ENCODE data around the gene PRKG1. TPM values are rescaled to one million over a fixed set of nuclear protein-coding genes. Genes with fewer than 3 reads are reported as not detected.

Gene PRKG1
- polyA plus RNA-seq, 1 donor = 12.0 TPM

DNA sequence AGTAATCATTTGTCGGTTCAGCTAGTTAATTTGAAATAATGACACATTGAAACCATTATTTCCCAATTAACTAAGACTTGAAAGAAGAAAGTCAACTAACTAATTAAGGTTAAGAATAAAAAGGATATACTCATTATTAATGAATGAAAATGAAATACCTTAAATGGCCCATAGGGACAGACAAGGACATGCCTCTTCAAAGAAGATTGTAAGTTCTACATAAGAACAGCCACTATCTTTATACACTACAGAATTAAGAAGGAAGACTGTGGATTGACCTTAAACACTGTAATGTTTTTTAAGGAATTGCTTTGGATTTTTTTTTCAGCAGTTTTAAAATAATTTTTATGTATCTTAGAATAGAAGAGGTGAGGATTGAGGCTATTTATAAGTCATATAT lies 564.5 kb downstream of the PRKG1 start:
- no peaks in the 10 kb centered on the region for H3K36me3 ChIP-seq (ENCODE audit: control insufficient read depth, insufficient read depth, low read length)
- H3K4me3 ChIP-seq (ENCODE audit: low read length) = no peak overlapping the region
- H3K9me3 ChIP-seq (ENCODE audit: control insufficient read depth, low read depth, low read length) = no peaks in the 10 kb centered on the region
- WGBS (ENCODE audit: insufficient coverage, low lambda C conversion rate) = no CpG with 5 or more reads among the region's 1 CpG
- no peaks in the 10 kb centered on the region for H3K27me3 ChIP-seq (ENCODE audit: control insufficient read depth, insufficient read depth, low read length)
- no peaks in the 10 kb centered on the region for H3K4me1 ChIP-seq (ENCODE audit: control insufficient read depth, insufficient read depth, low read length)
- H3K27ac ChIP-seq (ENCODE audit: low read length) = no peak overlapping the region
- DNase-seq = no peak

DNA sequence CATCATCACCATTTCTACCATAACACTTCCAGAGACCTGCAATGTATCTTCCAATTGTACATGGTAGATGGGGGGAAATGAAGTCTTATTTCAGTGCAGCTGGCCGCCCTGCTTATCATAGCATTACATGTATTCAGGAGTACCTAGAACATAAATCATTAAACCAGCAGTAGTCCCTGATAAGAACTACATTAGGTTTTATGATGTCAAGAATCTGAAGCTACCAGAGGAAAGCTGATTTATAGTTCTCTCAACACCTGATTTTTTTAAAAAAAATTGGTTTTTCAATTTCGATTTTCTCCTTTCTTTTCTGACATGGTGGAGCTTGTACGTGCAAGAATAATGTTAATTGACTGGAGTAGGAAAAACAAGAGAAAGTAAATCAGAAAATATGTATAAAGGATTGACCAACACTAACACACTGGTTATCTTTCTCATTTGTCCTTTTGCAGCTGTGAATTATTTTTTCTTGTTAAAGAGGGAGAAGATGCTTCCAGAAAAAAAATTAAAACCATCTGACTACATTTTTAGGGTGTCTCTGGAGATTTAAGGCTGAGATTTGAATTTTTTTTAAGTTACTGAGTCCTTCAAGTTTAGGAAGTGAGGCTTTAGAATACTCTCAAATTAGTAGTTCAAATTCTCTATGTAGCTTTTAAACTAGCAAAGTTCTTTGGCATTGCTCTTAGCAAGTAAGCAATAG lies 566.0 kb downstream of the PRKG1 start:
- no peaks in the 10 kb centered on the region for H3K9me3 ChIP-seq (ENCODE audit: control insufficient read depth, low read depth, low read length)
- DNase-seq = peak in 1 of 2 donors; percentile 7
- H3K36me3 ChIP-seq (ENCODE audit: control insufficient read depth, insufficient read depth, low read length) = no peaks in the 10 kb centered on the region
- no peak overlapping the region for H3K27ac ChIP-seq (ENCODE audit: low read length)
- no peaks in the 10 kb centered on the region for H3K4me1 ChIP-seq (ENCODE audit: control insufficient read depth, insufficient read depth, low read length)
- no peaks in the 10 kb centered on the region for H3K27me3 ChIP-seq (ENCODE audit: control insufficient read depth, insufficient read depth, low read length)
- 84% methylated on average over 2 of the region's 3 CpGs for WGBS (ENCODE audit: insufficient coverage, low lambda C conversion rate)
- no peak overlapping the region for H3K4me3 ChIP-seq (ENCODE audit: low read length)

DNA sequence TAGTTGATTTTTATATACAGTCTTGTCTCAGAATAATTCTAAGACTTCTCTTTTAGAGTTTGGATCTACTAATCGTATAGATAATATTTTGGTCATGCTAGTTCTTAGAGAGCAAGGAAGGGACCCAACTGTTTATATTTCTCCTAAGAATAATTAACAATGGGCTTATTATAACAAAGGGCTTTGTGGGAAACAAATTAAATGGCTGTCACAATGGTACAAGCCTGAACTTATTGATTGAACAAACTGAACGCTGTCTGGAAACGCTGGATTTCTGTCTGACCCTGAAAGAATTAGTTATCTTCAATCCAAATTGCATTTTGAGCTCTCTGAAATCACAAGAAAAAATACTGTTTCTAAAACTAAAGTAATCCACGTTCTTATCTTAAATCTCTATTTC lies 568.3 kb downstream of the PRKG1 start:
- no peaks in the 10 kb centered on the region for H3K27me3 ChIP-seq (ENCODE audit: control insufficient read depth, insufficient read depth, low read length)
- no peaks in the 10 kb centered on the region for H3K9me3 ChIP-seq (ENCODE audit: control insufficient read depth, low read depth, low read length)
- DNase-seq = no peak
- no peak overlapping the region for H3K27ac ChIP-seq (ENCODE audit: low read length)
- no peaks in the 10 kb centered on the region for H3K36me3 ChIP-seq (ENCODE audit: control insufficient read depth, insufficient read depth, low read length)
- no peaks in the 10 kb centered on the region for H3K4me1 ChIP-seq (ENCODE audit: control insufficient read depth, insufficient read depth, low read length)
- H3K4me3 ChIP-seq (ENCODE audit: low read length) = no peak overlapping the region
- 52% methylated on average over 4 of the region's 4 CpGs for WGBS (ENCODE audit: insufficient coverage, low lambda C conversion rate)

DNA sequence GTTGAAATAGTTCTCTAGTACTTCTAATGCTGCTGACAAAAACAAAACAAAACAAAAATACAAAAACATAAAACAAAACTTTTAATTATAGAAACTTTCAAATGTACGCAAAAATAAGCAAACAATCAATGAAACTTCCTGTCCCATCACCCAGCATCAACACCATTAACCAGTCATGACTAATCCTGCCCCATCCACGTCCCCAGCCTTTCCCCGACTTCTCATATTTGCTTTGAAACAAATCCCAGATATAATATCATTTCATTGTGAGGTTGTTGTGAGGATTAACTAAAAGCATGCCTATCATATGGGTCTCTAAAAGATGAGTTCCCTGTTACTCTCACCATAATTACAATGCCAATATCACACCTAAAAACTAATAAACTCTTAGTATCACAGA lies 569.4 kb downstream of the PRKG1 start:
- no peak overlapping the region for H3K4me3 ChIP-seq (ENCODE audit: low read length)
- H3K36me3 ChIP-seq (ENCODE audit: control insufficient read depth, insufficient read depth, low read length) = no peaks in the 10 kb centered on the region
- no peak overlapping the region for H3K27ac ChIP-seq (ENCODE audit: low read length)
- no peaks in the 10 kb centered on the region for H3K4me1 ChIP-seq (ENCODE audit: control insufficient read depth, insufficient read depth, low read length)
- 100% methylated on average over 1 of the region's 3 CpGs for WGBS (ENCODE audit: insufficient coverage, low lambda C conversion rate)
- no peaks in the 10 kb centered on the region for H3K27me3 ChIP-seq (ENCODE audit: control insufficient read depth, insufficient read depth, low read length)
- no peak for DNase-seq
- no peaks in the 10 kb centered on the region for H3K9me3 ChIP-seq (ENCODE audit: control insufficient read depth, low read depth, low read length)

DNA sequence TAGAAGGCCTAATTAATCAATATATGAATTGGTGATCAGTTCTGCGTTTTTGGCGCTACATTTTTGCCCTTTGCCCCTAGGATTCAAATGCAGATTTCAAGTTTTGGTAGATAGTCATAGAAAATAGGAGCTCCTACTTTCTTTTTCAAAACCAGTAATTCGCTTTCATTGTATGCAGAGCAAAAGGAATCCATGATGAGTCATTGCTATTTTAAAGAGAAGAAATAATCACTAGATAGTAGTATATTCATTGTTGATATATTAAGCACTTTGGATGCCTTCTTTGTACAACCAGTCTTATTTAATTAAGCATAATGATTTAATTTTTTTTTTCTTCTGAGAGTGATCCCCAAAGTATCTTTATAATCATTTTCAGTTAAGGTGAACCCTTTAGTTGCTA lies 574.8 kb downstream of the PRKG1 start:
- Histone ChIP-seq H3K36me3 (ENCODE audit: control insufficient read depth, insufficient read depth, low read length) (no peaks in the 10 kb centered on the region), H3K27me3 (ENCODE audit: control insufficient read depth, insufficient read depth, low read length) (no peaks in the 10 kb centered on the region), H3K4me3 (ENCODE audit: low read length) (no peak overlapping the region), H3K4me1 (ENCODE audit: control insufficient read depth, insufficient read depth, low read length) (no peaks in the 10 kb centered on the region), H3K9me3 (ENCODE audit: control insufficient read depth, low read depth, low read length) (no peaks in the 10 kb centered on the region), H3K27ac (ENCODE audit: low read length) (no peak overlapping the region)
- DNase-seq = no peak
- 90% methylated on average over 3 of the region's 3 CpGs for WGBS (ENCODE audit: insufficient coverage, low lambda C conversion rate)

DNA sequence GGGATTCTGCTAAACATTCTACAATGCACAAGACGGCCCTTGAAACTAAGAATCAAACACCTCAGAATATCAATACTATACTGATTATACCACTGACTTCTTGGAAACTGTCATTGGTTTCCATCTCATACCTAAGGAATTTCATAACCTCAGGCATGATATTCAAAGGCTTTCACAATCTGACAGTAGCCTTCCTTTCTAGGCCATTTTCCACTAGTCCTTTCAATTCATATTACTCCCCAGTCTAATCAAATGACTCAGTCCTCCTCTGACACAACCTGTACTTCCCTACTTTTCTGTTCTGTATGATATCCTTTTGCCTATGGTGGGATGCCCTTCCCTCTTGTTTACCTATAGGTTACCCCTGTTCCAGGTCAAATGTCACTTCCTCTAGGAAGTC lies 576.8 kb downstream of the PRKG1 start:
- Histone ChIP-seq H3K9me3 (ENCODE audit: control insufficient read depth, low read depth, low read length) (no peaks in the 10 kb centered on the region), H3K4me3 (ENCODE audit: low read length) (no peak overlapping the region), H3K27ac (ENCODE audit: low read length) (no peak overlapping the region), H3K4me1 (ENCODE audit: control insufficient read depth, insufficient read depth, low read length) (no peaks in the 10 kb centered on the region), H3K27me3 (ENCODE audit: control insufficient read depth, insufficient read depth, low read length) (no peaks in the 10 kb centered on the region), H3K36me3 (ENCODE audit: control insufficient read depth, insufficient read depth, low read length) (no peaks in the 10 kb centered on the region)
- DNase-seq = no peak
- no CpG with 5 or more reads among the region's 1 CpG for WGBS (ENCODE audit: insufficient coverage, low lambda C conversion rate)

DNA sequence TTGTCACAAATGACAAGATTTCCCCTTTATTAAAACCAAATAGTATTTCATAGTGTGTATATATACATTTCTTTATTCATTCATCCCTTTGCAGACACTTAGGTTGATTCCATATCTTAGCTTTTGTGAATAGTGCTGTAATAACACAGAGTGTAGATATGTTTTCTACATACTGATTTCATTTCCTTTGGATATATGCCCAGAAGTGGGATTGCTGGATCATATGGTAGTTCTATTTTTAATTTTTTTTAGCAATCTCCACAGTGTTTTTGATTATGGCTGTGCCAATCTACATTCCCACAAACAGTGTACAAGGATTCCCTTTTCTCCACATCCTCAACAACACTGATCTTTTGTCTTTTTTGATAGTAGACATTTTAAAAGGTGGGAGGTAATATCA lies 578.7 kb downstream of the PRKG1 start:
- H3K27ac ChIP-seq (ENCODE audit: low read length) = no peak overlapping the region
- H3K36me3 ChIP-seq (ENCODE audit: control insufficient read depth, insufficient read depth, low read length) = no peaks in the 10 kb centered on the region
- no peak overlapping the region for H3K4me3 ChIP-seq (ENCODE audit: low read length)
- H3K4me1 ChIP-seq (ENCODE audit: control insufficient read depth, insufficient read depth, low read length) = no peaks in the 10 kb centered on the region
- no peaks in the 10 kb centered on the region for H3K27me3 ChIP-seq (ENCODE audit: control insufficient read depth, insufficient read depth, low read length)
- no peak for DNase-seq
- H3K9me3 ChIP-seq (ENCODE audit: control insufficient read depth, low read depth, low read length) = no peaks in the 10 kb centered on the region

DNA sequence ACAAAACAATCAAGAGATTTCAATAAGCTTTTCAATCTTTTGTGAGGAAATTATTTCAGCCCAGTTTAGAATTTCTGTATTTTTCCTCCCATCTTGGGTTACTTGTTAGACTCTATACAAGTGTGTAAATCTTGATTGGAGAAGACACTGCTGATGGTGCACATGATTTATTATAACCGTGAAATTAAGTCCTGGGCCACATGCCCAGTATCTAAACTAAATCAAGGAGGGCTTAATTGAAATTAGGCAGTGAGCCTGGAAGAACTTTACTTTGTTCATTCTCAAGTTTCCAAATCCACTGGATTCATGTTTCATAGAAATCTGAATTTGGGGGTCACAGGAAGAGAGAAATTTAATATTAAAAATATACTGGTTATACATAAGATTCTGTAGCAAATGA lies 580.6 kb downstream of the PRKG1 start:
- Histone ChIP-seq H3K4me1 (ENCODE audit: control insufficient read depth, insufficient read depth, low read length) (no peaks in the 10 kb centered on the region), H3K36me3 (ENCODE audit: control insufficient read depth, insufficient read depth, low read length) (no peaks in the 10 kb centered on the region), H3K27me3 (ENCODE audit: control insufficient read depth, insufficient read depth, low read length) (no peaks in the 10 kb centered on the region), H3K27ac (ENCODE audit: low read length) (no peak overlapping the region), H3K9me3 (ENCODE audit: control insufficient read depth, low read depth, low read length) (no peaks in the 10 kb centered on the region), H3K4me3 (ENCODE audit: low read length) (no peak overlapping the region)
- no CpG with 5 or more reads among the region's 1 CpG for WGBS (ENCODE audit: insufficient coverage, low lambda C conversion rate)
- DNase-seq = no peak

DNA sequence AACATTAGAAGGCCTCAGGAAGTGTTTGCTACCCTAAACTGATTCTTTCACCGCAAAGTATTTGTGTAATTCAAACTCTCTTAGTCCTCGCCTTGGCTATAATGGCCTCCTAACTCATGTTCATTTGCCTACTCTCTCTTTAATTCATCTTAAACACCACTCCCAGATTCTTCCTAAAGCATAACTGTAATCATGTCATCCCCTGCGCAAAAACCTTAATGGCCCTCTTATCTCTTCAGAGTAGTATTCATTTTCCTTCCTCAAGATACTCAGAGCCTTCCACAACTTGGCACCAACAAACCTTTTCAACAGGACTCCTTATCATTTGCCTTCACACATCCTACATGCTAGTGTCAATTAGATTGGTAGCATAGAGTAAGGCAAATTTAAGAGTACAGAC lies 582.2 kb downstream of the PRKG1 start:
- no peaks in the 10 kb centered on the region for H3K9me3 ChIP-seq (ENCODE audit: control insufficient read depth, low read depth, low read length)
- H3K4me3 ChIP-seq (ENCODE audit: low read length) = no peak overlapping the region
- 90% methylated on average over 2 of the region's 3 CpGs for WGBS (ENCODE audit: insufficient coverage, low lambda C conversion rate)
- no peak overlapping the region for H3K27ac ChIP-seq (ENCODE audit: low read length)
- no peaks in the 10 kb centered on the region for H3K36me3 ChIP-seq (ENCODE audit: control insufficient read depth, insufficient read depth, low read length)
- DNase-seq = no peak
- H3K27me3 ChIP-seq (ENCODE audit: control insufficient read depth, insufficient read depth, low read length) = no peaks in the 10 kb centered on the region
- H3K4me1 ChIP-seq (ENCODE audit: control insufficient read depth, insufficient read depth, low read length) = no peaks in the 10 kb centered on the region

DNA sequence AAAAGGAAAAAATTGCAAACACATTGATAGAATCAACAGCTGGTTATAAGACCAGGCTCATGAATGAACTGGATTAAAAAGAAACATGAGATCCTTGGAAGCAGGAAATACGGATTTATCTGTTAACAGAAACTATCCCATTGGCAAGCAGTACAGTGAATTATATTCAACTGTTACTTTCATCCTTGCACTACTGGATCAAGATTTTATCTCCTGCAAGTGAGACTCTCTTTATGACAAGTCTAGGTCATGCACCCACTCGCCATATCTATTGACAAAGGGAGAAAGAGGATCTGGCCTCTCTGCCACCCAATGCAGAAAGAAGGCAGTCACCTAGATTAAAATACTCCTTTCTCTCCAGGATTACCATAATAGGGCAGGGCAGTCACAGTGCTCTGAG lies 583.7 kb downstream of the PRKG1 start:
- 80% methylated on average over 1 of the region's 2 CpGs for WGBS (ENCODE audit: insufficient coverage, low lambda C conversion rate)
- Histone ChIP-seq H3K27ac (ENCODE audit: low read length) (no peak overlapping the region), H3K36me3 (ENCODE audit: control insufficient read depth, insufficient read depth, low read length) (no peaks in the 10 kb centered on the region), H3K4me1 (ENCODE audit: control insufficient read depth, insufficient read depth, low read length) (no peaks in the 10 kb centered on the region), H3K4me3 (ENCODE audit: low read length) (no peak overlapping the region), H3K9me3 (ENCODE audit: control insufficient read depth, low read depth, low read length) (no peaks in the 10 kb centered on the region), H3K27me3 (ENCODE audit: control insufficient read depth, insufficient read depth, low read length) (no peaks in the 10 kb centered on the region)
- no peak for DNase-seq

DNA sequence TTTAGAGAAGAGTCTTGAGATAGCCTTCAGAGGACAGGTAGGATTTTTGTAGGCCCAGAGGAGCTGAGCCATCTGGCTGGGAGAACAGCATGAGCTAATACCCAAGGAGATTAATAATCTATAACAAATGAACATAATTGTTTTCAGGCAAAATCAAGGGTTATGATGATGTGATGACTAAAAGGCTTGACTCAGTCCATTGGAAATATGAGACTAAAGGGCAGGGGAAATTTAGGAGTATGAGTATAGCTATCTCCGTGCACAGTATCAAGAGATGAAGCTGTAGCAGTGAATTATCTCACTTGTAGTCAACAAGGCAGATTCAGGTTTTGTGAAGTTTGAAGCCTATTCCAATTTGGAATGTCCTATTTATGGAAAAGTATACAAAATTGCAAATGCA lies 585.1 kb downstream of the PRKG1 start:
- WGBS (ENCODE audit: insufficient coverage, low lambda C conversion rate) = no CpG with 5 or more reads among the region's 1 CpG
- Histone ChIP-seq H3K9me3 (ENCODE audit: control insufficient read depth, low read depth, low read length) (no peaks in the 10 kb centered on the region), H3K36me3 (ENCODE audit: control insufficient read depth, insufficient read depth, low read length) (no peaks in the 10 kb centered on the region), H3K27me3 (ENCODE audit: control insufficient read depth, insufficient read depth, low read length) (no peaks in the 10 kb centered on the region), H3K4me1 (ENCODE audit: control insufficient read depth, insufficient read depth, low read length) (no peaks in the 10 kb centered on the region), H3K27ac (ENCODE audit: low read length) (no peak overlapping the region), H3K4me3 (ENCODE audit: low read length) (no peak overlapping the region)
- DNase-seq = no peak

Measured in large intestine (tissue), 3 donors.